T-helper 17 cell (primary cell): ENCODE results near the gene PRDX5. TPM values are rescaled to one million over a fixed set of nuclear protein-coding genes. Genes with fewer than 3 reads are reported as not detected.

Experiments
- ATAC-seq: fragments of 150-1000 bp; cut with Tn5 transposase; 2 replicates; pipeline ENCODE4 v1.10.0; 2021; ENCODE audit warnings: mild to moderate bottlenecking, moderate library complexity
- DNase-seq, 3 donors: peaks; one replicate each; pipeline versions ENCODE4 v3.0.0 to v3.0.0-alpha.2; 2020 to 2021
- H3K9me3 ChIP-seq: one replicate; pipeline ENCODE4 v1.7.0; 2013; ENCODE audit warnings: low read length, mild to moderate bottlenecking; ENCODE audit not compliant: control insufficient read depth, poor library complexity, severe bottlenecking
- H3K27ac Mint-ChIP-seq: one replicate; pipeline ENCODE4 v1.8.0; 2022; ENCODE audit warnings: mild to moderate bottlenecking, moderate library complexity, mixed read lengths
- H3K27me3 Mint-ChIP-seq: one replicate; pipeline ENCODE4 v1.8.0; 2022; ENCODE audit warnings: mixed read lengths
- H3K36me3 Mint-ChIP-seq: one replicate; pipeline ENCODE4 v1.8.0; 2022; ENCODE audit warnings: low read depth, mixed read lengths
- H3K4me1 Mint-ChIP-seq: one replicate; pipeline ENCODE4 v1.8.0; 2022; ENCODE audit warnings: mild to moderate bottlenecking, mixed read lengths
- H3K4me3 Mint-ChIP-seq: one replicate; pipeline ENCODE4 v1.8.0; 2022; ENCODE audit warnings: mild to moderate bottlenecking, moderate library complexity, mixed read lengths
- total RNA-seq, 4 donors: library from RNA in 2 of 4; stranded (reverse) in 2 of 4; gene quantifications; one replicate each; pipeline ENCODE4 v1.2.3 and lab custom pipeline; 2022 to 2026

Gene PRDX5
- total RNA-seq, 2 donors from 2014 or later = 46.4 to 49.7 TPM

GRCh38 chr11:64369440-64370421, 51.8 kb downstream of the PRDX5 start:
- H3K27ac Mint-ChIP-seq = no peak overlapping the region
- peaks cover 2% of the 10 kb centered on the region for H3K4me1 Mint-ChIP-seq
- ATAC-seq = no peak
- no peak for DNase-seq
- H3K4me3 Mint-ChIP-seq = no peak overlapping the region
- no peaks in the 10 kb centered on the region for H3K27me3 Mint-ChIP-seq
- H3K9me3 ChIP-seq = no peaks in the 10 kb centered on the region
- H3K36me3 Mint-ChIP-seq = peaks cover 4% of the 10 kb centered on the region

- Mint-ChIP-seq H3K27me3 (no peaks in the 10 kb centered on the region), H3K36me3 (peaks cover 4% of the 10 kb centered on the region), H3K4me1 (peaks cover 2% of the 10 kb centered on the region), H3K4me3 (no peak overlapping the region), H3K27ac (no peak overlapping the region)
- ATAC-seq = no peak
- DNase-seq = no peak
- no peaks in the 10 kb centered on the region for H3K9me3 ChIP-seq
Observed at GRCh38 chr11:64371201-64371600, 53.3 kb downstream of the PRDX5 start.

Other genes with a start within 250 kb of the PRDX5 start
- gene MACROD1, start 152.0 kb upstream of the PRDX5 start, total RNA-seq = 1 to 10 TPM; 3.9 to 7.5 TPM
- 10 to 100 TPM; 66.9 to 69.1 TPM for gene STIP1, start 131.9 kb upstream of the PRDX5 start, total RNA-seq
- gene FERMT3, start 111.4 kb upstream of the PRDX5 start, total RNA-seq = 100 to 1,000 TPM; 151 to 182 TPM
- gene TRPT1, start 91.9 kb upstream of the PRDX5 start, total RNA-seq = 10 to 100 TPM; 16.2 to 16.6 TPM
- 10 to 100 TPM; 30.8 to 42.8 TPM for gene NUDT22, start 91.8 kb upstream of the PRDX5 start, total RNA-seq
- 10 to 100 TPM; 29.0 to 35.0 TPM for gene DNAJC4, start 87.6 kb upstream of the PRDX5 start, total RNA-seq
- 10 to 100 TPM; 44.9 to 48.3 TPM for gene VEGFB, start 83.5 kb upstream of the PRDX5 start, total RNA-seq
- 10 to 100 TPM; 27.4 to 29.1 TPM for gene FKBP2, start 77.0 kb upstream of the PRDX5 start, total RNA-seq
- gene PPP1R14B, start 71.2 kb upstream of the PRDX5 start, total RNA-seq = 10 to 100 TPM; 38.7 to 48.2 TPM
- gene PLCB3, start 66.6 kb upstream of the PRDX5 start, total RNA-seq = 1 to 10 TPM; 5.9 TPM
- 10 to 100 TPM; 46.3 to 47.0 TPM for gene BAD, start 33.5 kb upstream of the PRDX5 start, total RNA-seq
- 10 to 100 TPM; 46.5 to 57.9 TPM for gene GPR137, start 32.3 kb upstream of the PRDX5 start, total RNA-seq
- under 1 TPM in 1 of 2 donors, not detected in 1; 0.50 TPM for gene KCNK4, start 26.8 kb upstream of the PRDX5 start, total RNA-seq
- not detected for gene CATSPERZ, start 17.8 kb upstream of the PRDX5 start, total RNA-seq
- gene ESRRA, start 12.6 kb upstream of the PRDX5 start, total RNA-seq = 10 to 100 TPM; 25.7 to 26.6 TPM
- gene TRMT112, start 562 bp upstream of the PRDX5 start, total RNA-seq = 100 to 1,000 TPM in 1 of 2 donors, 10 to 100 TPM in 1; 95.4 to 110 TPM
- gene CCDC88B, start 22.1 kb downstream of the PRDX5 start, total RNA-seq = 100 to 1,000 TPM; 111 to 153 TPM
- 10 to 100 TPM; 21.5 to 26.1 TPM for gene RPS6KA4, start 41.0 kb downstream of the PRDX5 start, total RNA-seq
- not detected for gene SLC22A11, start 237.8 kb downstream of the PRDX5 start, total RNA-seq